HG03571 (cell line): ENCODE measurements around the gene PROKR2.

Experiments
- ATAC-seq: cut with Tn5 transposase; IDR thresholded peaks from one replicate; pipeline ENCODE4 v1.9.1; 2021; ENCODE audit not compliant: unreplicated experiment

The PROKR2 gene

GRCh38 chr20:5290596-5290995 is 26.2 kb downstream of the PROKR2 start:
- ATAC-seq: no peak

DNA sequence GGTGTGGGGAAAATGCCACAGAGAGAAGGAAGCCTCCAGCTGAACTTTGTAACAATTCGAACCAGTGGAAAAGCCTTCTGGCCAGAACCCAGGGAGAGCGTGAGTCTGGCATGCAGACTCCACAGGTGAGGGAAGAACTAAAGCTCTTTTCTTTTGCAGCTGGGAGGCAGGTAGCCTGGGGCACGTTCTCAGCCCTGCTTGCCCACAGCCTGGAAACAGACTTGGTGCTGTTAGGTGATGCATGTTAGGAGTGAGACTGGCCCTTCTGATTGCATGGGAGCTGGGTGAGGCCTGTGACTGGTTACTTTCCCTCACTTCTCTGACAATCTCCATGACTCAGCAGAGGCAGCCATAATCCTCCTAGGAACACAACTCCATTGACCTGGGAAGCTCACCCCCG is 34.2 kb downstream of the PROKR2 start:
- no peak for ATAC-seq

- ATAC-seq: no peak
Observed at GRCh38 chr20:5279661-5280060, 37.1 kb downstream of the PROKR2 start.

DNA sequence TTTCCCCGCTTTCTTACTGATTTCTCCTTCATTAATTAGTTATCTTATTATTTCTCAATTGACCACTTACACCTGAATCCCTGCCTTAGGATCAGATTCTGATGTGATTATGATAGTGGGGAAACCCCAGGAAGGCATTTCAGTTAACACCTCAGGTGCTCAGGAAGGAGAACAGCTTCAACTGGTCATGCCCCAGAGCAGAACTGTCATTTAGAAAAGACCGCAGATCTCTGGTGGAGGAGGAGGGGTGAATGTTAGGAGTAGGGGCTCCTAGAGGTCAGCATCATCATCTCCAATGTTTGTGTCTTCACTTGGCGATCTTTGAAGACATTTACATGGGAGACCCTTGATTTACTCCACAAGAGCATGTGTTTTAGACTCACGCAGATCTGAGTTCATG is 44.5 kb downstream of the PROKR2 start:
- ATAC-seq: no peak

- no peak for ATAC-seq
Observed at GRCh38 chr20:5270603-5271002, 46.2 kb downstream of the PROKR2 start.

DNA sequence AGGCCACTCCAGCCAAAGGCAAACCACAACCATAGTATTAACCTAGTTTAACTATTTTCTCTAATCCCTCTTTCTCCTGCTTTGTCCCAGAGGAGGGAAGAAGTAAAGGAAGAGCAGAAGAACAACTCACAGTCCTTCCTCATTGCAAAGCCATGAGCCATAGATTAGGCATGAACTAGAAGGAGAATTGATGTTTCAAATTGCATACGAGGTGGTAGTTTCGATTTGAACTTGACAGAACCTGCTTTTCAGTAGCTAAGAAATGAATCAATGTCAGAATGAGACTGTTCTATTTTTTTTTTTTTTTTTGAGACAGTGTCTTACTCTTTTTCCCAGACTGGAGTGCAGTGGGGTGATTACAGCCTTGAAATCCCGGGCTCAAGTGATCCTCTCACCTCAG is 48.3 kb downstream of the PROKR2 start:
- ATAC-seq: no peak

GRCh38 chr20:5267092-5267491 is 49.7 kb downstream of the PROKR2 start:
- no peak for ATAC-seq
